ACC112 (cell line): ENCODE results near the gene ZNF627.
A peak's percentile ranks its signal among the peaks of the same experiment; 100 is the strongest.
"Not testable (repeated sequence)": the region's sequence is repeated elsewhere in the genome, so short reads cannot be mapped to it uniquely, and the experiment has no call there.

Experiments used
- H2AFZ ChIP-seq: fragments of 200-600 bp; sonication (generic); one replicate; pipeline ENCODE4 v1.6.0; 2017; ENCODE audit warnings: antibody characterized with exemption, low read length; ENCODE audit not compliant: unreplicated experiment
- H3K27ac ChIP-seq: fragments of 200-600 bp; sonication (generic); 2 replicates; pipeline ENCODE4 v1.5.1; 2014; ENCODE audit warnings: low read depth, mild to moderate bottlenecking, antibody characterized with exemption, low read length, moderate library complexity
- H3K27me3 ChIP-seq: fragments of 200-600 bp; sonication (generic); 2 replicates; pipeline ENCODE4 v1.6.1; 2014; ENCODE audit warnings: mild to moderate bottlenecking, antibody characterized with exemption, low read length, moderate library complexity, mixed read lengths; ENCODE audit not compliant: insufficient read depth
- H3K36me3 ChIP-seq: fragments of 200-600 bp; sonication (generic); 2 replicates; pipeline ENCODE4 v1.6.1; 2016; ENCODE audit warnings: mild to moderate bottlenecking, antibody characterized with exemption, low read length, moderate library complexity, mixed read lengths; ENCODE audit not compliant: insufficient read depth
- H3K4me1 ChIP-seq: fragments of 200-600 bp; sonication (generic); one replicate; pipeline ENCODE4 v1.6.1; 2016; ENCODE audit warnings: low read length, mixed read lengths; ENCODE audit not compliant: insufficient read depth, unreplicated experiment, control insufficient read depth
- H3K4me3 ChIP-seq: fragments of 200-600 bp; sonication (generic); 2 replicates; pipeline ENCODE4 v1.5.1; 2014; ENCODE audit warnings: mild to moderate bottlenecking, low read depth, low read length
- H3K79me2 ChIP-seq: fragments of 200-600 bp; sonication (generic); one replicate; pipeline ENCODE4 v1.6.0; 2016; ENCODE audit warnings: low read length; ENCODE audit not compliant: control insufficient read depth, unreplicated experiment, insufficient read depth

Gene ZNF627

DNA sequence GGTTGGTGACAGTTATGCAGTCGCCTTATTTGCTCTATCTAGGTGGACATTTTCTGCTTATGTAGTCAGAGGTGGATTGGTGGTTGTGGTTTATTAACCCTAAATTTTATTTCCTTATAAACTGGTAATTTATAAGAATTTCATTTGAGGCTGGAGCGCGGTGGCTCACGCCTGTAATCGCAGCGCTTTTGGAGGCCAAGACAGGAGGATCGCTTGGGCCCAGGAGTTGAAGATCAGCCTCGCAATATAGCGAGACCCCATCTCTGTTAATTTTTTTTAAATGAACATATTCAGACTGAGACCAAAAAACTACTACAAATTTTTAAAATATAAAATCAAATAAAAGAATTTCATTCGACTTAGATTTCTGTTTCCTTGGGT is 810 bp downstream of the ZNF627 start:
- H3K4me3 ChIP-seq, result peak overlapping the region; percentile 94
- H3K27me3 ChIP-seq, result no peaks in the 10 kb centered on the region
- H3K36me3 ChIP-seq, result peaks cover 7% of the 10 kb centered on the region; the same call in 1 of the 2 replicates
- H2AFZ ChIP-seq, result no peak overlapping the region
- no peaks in the 10 kb centered on the region for H3K4me1 ChIP-seq
- H3K79me2 ChIP-seq, result peaks cover 45% of the 10 kb centered on the region
- H3K27ac ChIP-seq, result peak overlapping the region; percentile 80; the same call in 1 of the 2 replicates

DNA sequence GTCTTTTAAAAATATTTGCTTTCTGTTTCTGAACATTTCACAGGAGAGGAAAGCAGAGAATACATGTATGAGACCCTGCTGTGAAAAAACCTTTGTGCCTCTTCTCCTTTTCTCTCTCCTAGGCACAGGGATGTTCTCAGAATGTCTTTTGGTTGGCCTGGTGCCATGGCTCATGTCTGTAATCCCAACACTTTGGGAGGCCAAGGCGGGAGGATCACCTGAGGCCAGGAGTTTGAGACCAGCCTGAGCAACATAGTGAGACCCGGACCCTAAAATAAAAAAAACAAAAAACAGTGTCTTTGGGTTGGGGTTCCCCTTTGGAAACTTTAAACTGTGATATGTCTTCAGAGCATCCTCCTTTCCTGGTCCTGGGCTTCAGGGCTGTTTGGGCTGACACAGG is 1.5 kb downstream of the ZNF627 start:
- Histone ChIP-seq H3K4me1 (no peaks in the 10 kb centered on the region), H2AFZ (no peak overlapping the region), H3K36me3 (peaks cover 9% of the 10 kb centered on the region; the same call in 1 of the 2 replicates), H3K4me3 (peak overlapping the region; percentile 94), H3K79me2 (peaks cover 50% of the 10 kb centered on the region), H3K27me3 (no peaks in the 10 kb centered on the region), H3K27ac (no peak overlapping the region)

DNA sequence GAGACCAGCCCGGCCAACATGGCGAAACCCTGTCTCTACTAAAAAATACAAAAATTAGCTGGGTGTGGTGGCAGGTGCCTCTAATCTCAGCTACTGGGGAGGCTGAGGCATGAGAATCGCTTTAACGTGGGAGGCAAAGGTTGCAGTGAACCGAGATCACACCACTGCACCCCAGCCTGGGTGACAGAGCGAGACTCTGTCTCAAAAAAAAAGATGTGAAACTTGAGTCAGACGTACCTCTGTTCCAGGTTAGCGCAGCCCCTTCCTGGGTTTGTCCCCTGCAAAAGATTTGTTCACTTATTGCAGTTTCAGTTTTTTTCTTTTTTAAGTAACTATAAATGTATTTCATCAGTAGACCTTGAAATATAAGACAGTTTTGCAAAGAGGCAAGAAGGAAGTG is 2.4 kb downstream of the ZNF627 start:
- not testable (repeated sequence) for H3K4me1 ChIP-seq, H2AFZ ChIP-seq, H3K4me3 ChIP-seq, H3K27me3 ChIP-seq, H3K36me3 ChIP-seq, H3K27ac ChIP-seq
- peaks cover 56% of the 10 kb centered on the region for H3K79me2 ChIP-seq

DNA sequence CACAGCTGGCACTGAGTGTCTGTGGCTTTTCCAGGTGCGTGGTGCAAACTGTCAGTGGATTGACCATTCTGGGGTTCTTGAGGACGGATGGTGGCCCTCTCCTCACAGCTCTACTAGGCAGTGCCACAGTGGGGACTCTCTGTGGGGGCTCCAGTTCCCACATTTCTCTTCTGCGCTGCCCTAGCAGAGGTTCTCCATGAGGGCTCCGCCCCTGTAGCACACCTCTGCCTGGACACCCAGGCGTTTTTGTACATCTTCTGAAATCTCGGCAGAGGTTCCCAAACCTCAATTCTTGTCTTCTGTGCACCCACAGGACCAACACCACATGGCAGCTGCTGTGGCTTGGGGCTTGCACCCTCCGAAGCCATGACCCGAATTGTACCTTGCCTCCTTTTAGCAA is 9.2 kb downstream of the ZNF627 start:
- H3K4me3 ChIP-seq, result no peak overlapping the region
- peaks cover 28% of the 10 kb centered on the region for H3K79me2 ChIP-seq
- no peak overlapping the region for H2AFZ ChIP-seq
- no peaks in the 10 kb centered on the region for H3K27me3 ChIP-seq
- H3K27ac ChIP-seq, result no peak overlapping the region
- no peaks in the 10 kb centered on the region for H3K4me1 ChIP-seq
- peaks cover 6% of the 10 kb centered on the region for H3K36me3 ChIP-seq

DNA sequence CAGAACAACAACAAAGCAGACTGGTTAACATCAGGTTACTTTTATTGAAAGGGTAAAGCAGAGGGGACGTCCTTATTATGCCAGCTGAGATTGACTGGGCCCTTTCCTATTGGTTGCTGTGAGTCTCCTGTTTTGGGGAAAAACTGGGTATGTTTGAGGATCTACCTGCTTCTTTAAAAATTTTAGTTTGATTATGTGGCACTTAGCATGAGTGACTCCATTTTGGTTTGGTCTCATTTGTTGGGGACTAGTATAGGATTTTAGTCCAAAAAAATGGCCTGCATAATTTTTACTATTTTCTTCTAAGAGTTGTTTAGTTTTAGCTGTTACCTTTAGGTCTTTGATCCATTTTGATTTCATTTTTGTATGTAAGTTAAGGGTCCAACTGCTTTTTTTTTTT is 14.4 kb downstream of the ZNF627 start:
- Histone ChIP-seq H3K4me3 (no peak overlapping the region), H3K4me1 (no peaks in the 10 kb centered on the region), H3K27me3 (no peaks in the 10 kb centered on the region), H3K27ac (no peak overlapping the region), H3K36me3 (peaks cover 22% of the 10 kb centered on the region), H3K79me2 (peaks cover 14% of the 10 kb centered on the region), H2AFZ (no peak overlapping the region)

DNA sequence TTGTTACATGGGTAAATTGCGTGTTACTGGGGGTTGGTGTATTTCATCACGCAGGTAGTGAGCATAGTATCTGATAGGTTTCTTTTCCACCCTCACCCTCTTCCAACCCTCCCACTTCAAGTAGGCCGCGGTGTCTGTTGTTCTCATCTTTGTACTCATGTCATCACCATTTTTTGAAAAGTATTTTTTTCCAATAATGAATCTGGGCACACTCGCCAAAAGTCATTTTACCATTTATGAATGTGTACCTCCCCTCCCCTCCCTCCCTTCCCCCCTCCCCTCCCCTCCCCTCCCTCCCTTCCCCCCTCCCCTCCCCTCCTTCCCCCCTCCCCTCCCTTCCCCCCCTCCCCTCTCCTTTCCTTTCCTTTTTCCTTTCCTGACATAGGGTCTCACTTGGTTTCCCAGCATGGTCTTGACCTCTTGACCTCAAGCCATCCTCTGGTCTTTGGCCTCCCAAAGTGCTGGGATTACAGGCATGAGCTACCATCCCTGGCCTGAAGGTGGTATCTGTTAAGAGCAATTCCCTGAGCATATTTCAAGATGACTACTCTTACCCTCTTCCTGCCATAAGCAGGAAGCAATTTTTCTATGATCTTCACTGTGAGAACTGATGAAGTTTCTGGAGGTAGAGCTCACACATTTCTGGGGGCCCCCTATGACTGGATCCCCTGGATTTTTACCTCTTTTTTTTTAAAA is 15.7 kb downstream of the ZNF627 start:
- Histone ChIP-seq H3K27ac (no peak overlapping the region), H3K4me3 (no peak overlapping the region), H3K36me3 (peaks cover 35% of the 10 kb centered on the region), H3K27me3 (no peaks in the 10 kb centered on the region), H3K4me1 (no peaks in the 10 kb centered on the region), H2AFZ (no peak overlapping the region), H3K79me2 (peaks cover 14% of the 10 kb centered on the region)

DNA sequence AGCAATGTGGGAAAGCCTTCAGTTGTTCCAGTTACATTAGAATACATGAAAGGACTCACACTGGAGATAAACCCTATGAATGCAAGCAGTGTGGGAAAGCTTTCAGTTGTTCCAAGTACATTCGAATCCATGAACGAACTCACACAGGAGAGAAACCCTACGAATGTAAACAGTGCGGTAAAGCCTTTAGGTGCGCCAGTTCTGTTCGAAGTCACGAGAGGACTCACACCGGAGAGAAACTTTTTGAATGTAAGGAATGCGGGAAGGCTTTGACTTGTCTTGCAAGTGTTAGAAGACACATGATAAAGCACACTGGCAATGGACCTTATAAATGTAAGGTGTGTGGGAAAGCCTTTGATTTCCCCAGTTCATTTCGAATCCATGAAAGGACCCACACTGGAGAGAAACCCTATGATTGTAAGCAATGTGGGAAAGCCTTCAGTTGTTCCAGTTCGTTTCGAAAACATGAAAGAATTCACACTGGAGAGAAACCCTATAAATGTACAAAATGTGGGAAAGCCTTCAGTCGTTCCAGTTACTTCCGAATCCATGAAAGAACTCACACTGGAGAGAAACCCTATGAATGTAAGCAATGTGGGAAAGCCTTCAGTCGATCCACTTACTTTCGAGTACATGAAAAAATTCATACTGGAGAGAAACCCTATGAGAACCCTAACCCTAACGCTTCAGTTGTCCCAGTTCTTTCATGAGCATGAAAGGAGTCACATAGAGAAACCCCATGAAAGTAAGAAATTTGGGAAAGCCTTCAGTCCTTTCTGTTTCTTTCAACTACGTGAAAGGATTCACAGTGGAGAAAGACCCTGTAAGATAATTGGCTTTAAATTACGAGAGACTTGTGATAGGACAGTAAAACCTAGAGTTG is 20.1 kb downstream of the ZNF627 start:
- Histone ChIP-seq H3K4me3 (no peak overlapping the region), H3K36me3 (peaks cover 64% of the 10 kb centered on the region), H3K79me2 (peaks cover 5% of the 10 kb centered on the region)

DNA sequence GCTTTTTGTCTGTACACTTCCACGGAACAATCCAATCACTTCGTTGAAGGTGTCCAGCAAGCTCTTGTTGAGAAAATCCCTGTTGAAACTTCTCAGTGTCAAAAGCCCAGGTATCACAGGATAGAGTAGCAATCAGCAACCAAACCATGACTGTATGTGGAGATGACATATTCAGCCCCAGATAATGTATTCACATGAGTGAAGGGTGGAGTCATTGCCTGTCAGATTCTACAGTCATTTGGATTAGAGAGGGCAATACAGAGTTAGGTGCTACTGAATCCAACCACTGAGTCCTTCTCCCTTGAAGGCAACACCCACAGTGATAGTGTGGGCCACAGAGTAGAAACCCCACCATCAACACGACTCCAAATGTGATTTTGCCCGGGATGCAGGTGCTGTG is 23.3 kb downstream of the ZNF627 start:
- no peak overlapping the region for H2AFZ ChIP-seq
- no peaks in the 10 kb centered on the region for H3K27me3 ChIP-seq
- no peak overlapping the region for H3K4me3 ChIP-seq
- no peak overlapping the region for H3K27ac ChIP-seq
- H3K79me2 ChIP-seq, result no peaks in the 10 kb centered on the region
- peaks cover 49% of the 10 kb centered on the region for H3K36me3 ChIP-seq
- H3K4me1 ChIP-seq, result peaks cover 8% of the 10 kb centered on the region

More for the DNA sequence above, 20.1 kb downstream of the ZNF627 start:
- Histone ChIP-seq H3K4me1 (no peaks in the 10 kb centered on the region), H3K27me3 (no peaks in the 10 kb centered on the region), H2AFZ (no peak overlapping the region), H3K27ac (no peak overlapping the region)

DNA sequence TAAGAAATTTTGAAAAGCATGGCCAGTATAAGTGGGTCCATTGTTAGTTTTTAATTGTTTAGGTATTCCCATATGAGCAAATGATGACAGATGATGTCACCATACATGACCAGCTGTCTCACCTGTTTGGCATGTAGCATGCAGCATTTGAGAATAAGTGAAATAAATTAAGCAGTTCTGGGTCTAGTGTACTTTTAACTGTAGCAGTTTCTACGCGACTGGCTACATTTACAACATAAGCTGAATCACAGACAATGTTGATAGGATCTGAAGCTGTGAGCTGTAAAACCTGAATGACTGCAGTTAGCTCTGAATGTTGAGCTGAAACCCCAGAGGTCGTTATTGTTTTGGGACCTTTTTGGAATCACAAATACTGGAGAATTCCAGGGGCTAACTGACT is 25.1 kb downstream of the ZNF627 start:
- H3K27ac ChIP-seq, H3K79me2 ChIP-seq, H3K4me1 ChIP-seq, H3K4me3 ChIP-seq, H2AFZ ChIP-seq, H3K27me3 ChIP-seq: not testable (repeated sequence)
- peaks cover 35% of the 10 kb centered on the region for H3K36me3 ChIP-seq

DNA sequence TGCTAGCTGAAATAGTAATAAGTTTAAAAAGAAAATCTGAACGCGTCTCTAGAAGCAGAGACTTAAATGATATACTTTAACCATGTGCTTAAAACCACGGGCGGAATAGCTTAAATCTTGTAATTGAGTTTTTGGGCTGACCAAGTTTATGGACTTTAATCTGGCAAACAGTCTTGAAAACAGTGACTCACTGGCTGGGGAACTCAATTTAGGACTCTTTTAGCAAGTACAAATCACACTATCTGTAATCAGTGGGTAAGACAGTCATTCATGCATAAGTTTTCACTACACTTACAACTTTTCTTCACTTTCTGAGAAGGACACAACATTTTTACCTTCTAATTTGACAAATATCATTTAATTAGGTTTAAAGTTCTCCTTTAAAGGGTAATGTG is 26.8 kb downstream of the ZNF627 start:
- Histone ChIP-seq H3K27ac (no peak overlapping the region), H3K79me2 (no peaks in the 10 kb centered on the region), H3K4me1 (peaks cover 8% of the 10 kb centered on the region), H3K36me3 (peaks cover 19% of the 10 kb centered on the region), H3K4me3 (peak overlapping the region; percentile 62), H2AFZ (no peak overlapping the region), H3K27me3 (no peaks in the 10 kb centered on the region)

DNA sequence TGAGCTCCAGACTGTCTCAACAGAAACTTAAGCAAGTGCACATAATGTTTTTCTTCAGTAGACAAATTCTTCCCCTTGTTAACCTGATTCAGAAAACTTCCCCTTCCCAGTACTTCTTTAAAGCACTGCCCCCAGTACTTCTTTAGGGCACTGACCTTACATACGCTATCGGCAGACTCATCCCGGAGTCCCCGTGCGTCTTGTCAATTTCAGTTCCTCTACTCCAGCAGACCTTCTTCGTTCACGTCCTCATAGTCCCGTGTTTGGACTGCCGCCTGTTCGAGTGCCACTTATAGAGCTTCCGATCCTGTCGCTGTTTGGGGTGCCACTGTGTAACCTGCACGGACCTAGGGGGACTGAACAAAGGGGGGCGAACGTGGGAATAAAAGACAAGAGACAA is 29.0 kb downstream of the ZNF627 start:
- H3K79me2 ChIP-seq, result no peaks in the 10 kb centered on the region
- no peaks in the 10 kb centered on the region for H3K27me3 ChIP-seq
- H3K4me3 ChIP-seq, result no peak overlapping the region
- 0 out of 2 replicates have a peak, but pooled peaks cover under 1% of the 10 kb centered on the region for H3K36me3 ChIP-seq
- H3K27ac ChIP-seq, result no peak overlapping the region
- H2AFZ ChIP-seq, result no peak overlapping the region
- peaks cover 8% of the 10 kb centered on the region for H3K4me1 ChIP-seq
